Mucosa of descending colon (tissue), 3 donors: ENCODE results near the gene S100A4. TPM values are rescaled to one million over a fixed set of nuclear protein-coding genes. Genes with fewer than 3 reads are reported as not detected.
"Not testable (repeated sequence)": the region's sequence is repeated elsewhere in the genome, so short reads cannot be mapped to it uniquely, and the experiment has no call there.

Source experiments
- ATAC-seq: fragments of 200-7000 bp; cut with Tn5 transposase; one replicate; pipeline ENCODE4 v1.9.1; 2020; ENCODE audit warnings: mild to moderate bottlenecking, moderate library complexity
- DNase-seq, 3 donors: peaks; one replicate each; pipeline ENCODE4 v3.0.0-alpha.2; 2020
- H3K36me3 ChIP-seq: fragments of 200-600 bp; one replicate; pipeline ENCODE4 v1.8.0; 2021; ENCODE audit warnings: low read depth, mild to moderate bottlenecking
- H3K4me1 ChIP-seq: fragments of 200-600 bp; one replicate; pipeline ENCODE4 v1.8.0; 2021; ENCODE audit warnings: low read depth, mild to moderate bottlenecking
- H3K4me3 ChIP-seq: fragments of 200-600 bp; one replicate; pipeline ENCODE4 v1.8.0; 2021; ENCODE audit warnings: mild to moderate bottlenecking
- H3K9me3 ChIP-seq: fragments of 200-600 bp; one replicate; pipeline ENCODE4 v1.8.0; 2021; ENCODE audit warnings: mild to moderate bottlenecking
- intact Hi-C, 2 donors: fragments of 100-400 bp; cut with DNase I in 1 of 2; cut with micrococcal nuclease in 1 of 2; formaldehyde crosslinking; loops; one replicate each; pipeline versions ENCODE4 v1.11.0 to v1.11.1; 2022; cut with DNase I, micrococcal nuclease
- total RNA-seq, 3 donors: library from RNA; stranded (reverse); fragmentation: NEBNext Ultra II Directional in 2 of 3; extraction: Animal tissue kit (Norgen Biotek cat#: 25700) in 2 of 3; gene quantifications; one replicate each; pipeline versions ENCODE4 v1.2.1 to v1.2.4, GENCODE V29; 2021 to 2023
- TF ChIP-seq, protein P1 (sequence below): fragments of 200-600 bp; IDR thresholded peaks from one replicate; pipeline ENCODE4 v1.8.0; 2022; ENCODE audit warnings: antibody characterized with exemption, mild to moderate bottlenecking
- donor health status: DM: no; HTN: no; CAD: no; lungs with moderate emphysema.
- donor health status: DM: no; HTN: no; CAD: no.
- donor health status: DM: no; HTN: yes; CAD: no.

Gene S100A4
- total RNA-seq, 3 donors from 2014 or later, result 28.9 to 176 (median 141) TPM

DNA sequence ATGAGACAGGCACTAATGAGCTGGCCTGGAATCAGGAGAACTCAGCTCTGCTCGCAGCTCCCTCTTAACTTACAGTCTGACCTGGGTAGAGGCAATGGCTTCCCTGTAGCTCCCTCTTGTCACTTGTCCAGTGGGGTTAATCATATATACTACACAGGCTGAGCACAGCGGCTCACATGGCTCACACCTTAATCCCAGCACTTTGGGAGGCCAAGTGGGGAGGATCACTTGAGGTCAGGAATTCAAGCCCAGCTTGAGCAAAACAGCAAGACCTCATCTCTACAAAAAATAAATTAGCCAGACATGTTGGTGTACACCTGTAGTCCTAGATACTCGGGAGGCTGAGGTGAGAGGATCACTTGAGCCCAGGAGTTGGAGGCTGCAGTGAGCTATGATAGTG, 14.0 kb downstream of the S100A4 start:
- no peak for ATAC-seq
- intact Hi-C loops, result loop anchor here (5.0 kb wide), 1 partner anchor 36 kb away; the partner anchor contains the start of gene S100A2 (in 2 of the 2)

DNA sequence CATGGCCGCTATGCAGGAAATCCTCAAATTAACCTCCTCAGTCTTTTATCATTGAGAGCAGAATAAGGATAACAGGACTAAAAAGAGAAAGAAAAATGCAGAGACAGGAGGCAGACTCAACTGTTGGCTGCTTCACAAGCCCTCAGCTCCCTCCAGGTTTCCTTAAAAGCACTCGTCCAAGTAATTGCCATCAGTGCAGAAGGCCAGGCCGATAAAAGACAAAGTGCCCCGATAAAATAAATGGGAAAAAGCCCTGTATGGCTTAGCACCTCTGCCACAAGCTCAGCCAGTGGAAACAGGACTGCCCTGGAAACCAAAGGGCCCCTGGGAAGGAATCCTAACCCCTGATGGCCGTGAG, 17.9 kb downstream of the S100A4 start:
- ATAC-seq (no peak), DNase-seq (peak in 1 of 3 donors; percentile 1)
- Histone ChIP-seq H3K4me1 (peaks cover 10% of the 10 kb centered on the region), H3K9me3 (no peaks in the 10 kb centered on the region), H3K4me3 (no peak overlapping the region), H3K36me3 (no peaks in the 10 kb centered on the region)
- intact Hi-C loops, result no loop called here
- TF ChIP-seq, protein P1, sequence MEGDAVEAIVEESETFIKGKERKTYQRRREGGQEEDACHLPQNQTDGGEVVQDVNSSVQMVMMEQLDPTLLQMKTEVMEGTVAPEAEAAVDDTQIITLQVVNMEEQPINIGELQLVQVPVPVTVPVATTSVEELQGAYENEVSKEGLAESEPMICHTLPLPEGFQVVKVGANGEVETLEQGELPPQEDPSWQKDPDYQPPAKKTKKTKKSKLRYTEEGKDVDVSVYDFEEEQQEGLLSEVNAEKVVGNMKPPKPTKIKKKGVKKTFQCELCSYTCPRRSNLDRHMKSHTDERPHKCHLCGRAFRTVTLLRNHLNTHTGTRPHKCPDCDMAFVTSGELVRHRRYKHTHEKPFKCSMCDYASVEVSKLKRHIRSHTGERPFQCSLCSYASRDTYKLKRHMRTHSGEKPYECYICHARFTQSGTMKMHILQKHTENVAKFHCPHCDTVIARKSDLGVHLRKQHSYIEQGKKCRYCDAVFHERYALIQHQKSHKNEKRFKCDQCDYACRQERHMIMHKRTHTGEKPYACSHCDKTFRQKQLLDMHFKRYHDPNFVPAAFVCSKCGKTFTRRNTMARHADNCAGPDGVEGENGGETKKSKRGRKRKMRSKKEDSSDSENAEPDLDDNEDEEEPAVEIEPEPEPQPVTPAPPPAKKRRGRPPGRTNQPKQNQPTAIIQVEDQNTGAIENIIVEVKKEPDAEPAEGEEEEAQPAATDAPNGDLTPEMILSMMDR, result no peak

More for the DNA sequence above, 14.0 kb downstream of the S100A4 start:
- TF ChIP-seq, protein P1, result no peak
- DNase-seq, result peak in 1 of 3 donors; percentile 21
- Histone ChIP-seq H3K4me3 (no peak overlapping the region), H3K36me3 (no peaks in the 10 kb centered on the region), H3K4me1 (peaks cover 38% of the 10 kb centered on the region), H3K9me3 (no peaks in the 10 kb centered on the region)

DNA sequence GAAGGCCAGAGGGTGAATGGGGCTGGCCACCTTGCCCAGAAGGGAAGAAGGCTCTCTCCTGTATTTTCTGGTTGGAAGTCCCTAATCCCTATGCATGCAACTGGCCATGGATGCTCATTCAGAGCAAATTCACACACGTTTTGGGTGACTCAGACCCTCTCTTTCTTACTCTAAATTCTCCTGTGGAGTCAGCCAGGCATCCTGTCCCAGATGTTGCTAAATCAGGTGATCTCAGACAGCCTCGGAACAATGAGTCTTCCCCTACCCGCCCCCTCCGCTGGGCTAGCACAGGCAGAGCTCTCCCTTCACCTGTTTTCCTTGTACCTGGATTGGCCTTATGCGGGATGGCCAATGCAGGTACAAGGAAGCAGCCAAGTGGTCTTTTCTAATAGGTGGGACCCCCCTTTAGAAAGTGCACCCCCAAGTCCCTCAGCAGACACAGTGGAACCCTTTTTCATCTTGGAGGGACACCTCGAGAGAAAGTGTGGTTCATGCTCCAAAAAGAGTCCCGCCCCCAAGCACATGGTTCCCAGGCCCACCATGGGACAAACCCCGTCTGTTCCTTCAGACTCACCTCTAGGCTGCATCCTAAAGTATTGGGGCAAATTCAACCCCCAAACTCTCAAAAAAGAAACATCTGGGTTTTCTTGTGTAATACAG, 18.5 kb downstream of the S100A4 start:
- intact Hi-C loops, result no loop called here
- Histone ChIP-seq H3K36me3 (no peaks in the 10 kb centered on the region), H3K4me3 (no peak overlapping the region), H3K9me3 (no peaks in the 10 kb centered on the region), H3K4me1 (peaks cover 7% of the 10 kb centered on the region)
- DNase-seq (peak in 1 of 3 donors; percentile 6), ATAC-seq (no peak)
- TF ChIP-seq, protein P1, result no peak

DNA sequence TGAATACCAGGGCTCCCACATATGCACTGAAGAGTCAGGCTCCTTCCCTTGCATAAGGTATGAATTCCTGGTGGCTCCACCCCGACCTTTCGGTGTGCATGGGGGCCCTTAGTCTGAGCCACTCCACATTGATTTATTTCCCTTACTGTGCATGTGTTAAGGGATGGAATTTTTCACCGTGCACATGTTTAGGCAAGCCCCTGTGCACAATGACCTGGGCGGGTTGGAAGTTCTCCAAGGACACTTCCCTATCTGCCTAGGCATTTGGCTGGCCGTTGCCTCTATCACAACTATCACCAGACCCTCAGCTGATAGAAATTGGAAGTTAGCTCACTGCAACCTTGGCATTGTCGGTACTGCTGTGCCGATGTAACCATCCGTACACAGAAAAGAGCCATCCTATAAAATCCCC, 19.5 kb downstream of the S100A4 start:
- Histone ChIP-seq H3K4me1 (no peaks in the 10 kb centered on the region), H3K36me3 (no peaks in the 10 kb centered on the region), H3K4me3 (no peak overlapping the region), H3K9me3 (no peaks in the 10 kb centered on the region)
- DNase-seq (peak in 1 of 3 donors; percentile 25), ATAC-seq (peak; percentile 43)
- TF ChIP-seq, protein P1, result no peak
- intact Hi-C loops, result no loop called here

DNA sequence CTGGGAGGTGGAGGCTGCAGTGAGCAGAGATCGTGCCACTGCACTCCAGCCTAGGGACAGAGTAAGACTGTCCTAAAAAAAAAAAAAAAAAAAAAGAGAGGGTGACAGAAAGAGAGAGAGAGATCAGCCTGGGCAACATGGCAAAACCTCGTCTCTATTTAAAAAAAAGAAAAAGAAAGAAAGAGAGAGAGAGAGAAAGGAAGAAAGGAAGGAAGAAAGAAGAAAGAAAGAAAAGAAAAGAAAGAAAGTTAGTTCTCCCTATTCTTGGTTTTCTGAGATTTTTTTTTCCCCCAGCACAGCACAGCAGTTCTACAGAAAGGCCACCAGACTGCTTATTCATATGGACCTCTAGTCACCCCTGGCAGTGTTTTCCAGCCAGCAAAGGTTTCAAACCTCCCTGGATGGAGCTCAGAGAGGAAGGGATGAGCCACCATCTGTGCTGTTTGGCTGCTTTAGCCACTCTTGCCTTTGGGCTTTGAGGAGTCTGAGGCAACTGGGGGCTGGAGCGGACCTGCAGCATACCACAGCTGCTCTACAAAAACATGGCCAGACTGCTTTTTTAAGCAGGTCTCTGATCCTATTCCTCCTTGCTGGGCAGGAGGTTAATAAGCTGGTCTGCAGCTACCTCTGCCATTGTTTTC, 20.4 kb downstream of the S100A4 start:
- Histone ChIP-seq H3K4me3 (no peak overlapping the region), H3K36me3 (no peaks in the 10 kb centered on the region), H3K4me1 (peaks cover 7% of the 10 kb centered on the region), H3K9me3 (no peaks in the 10 kb centered on the region)
- DNase-seq (peak in 1 of 3 donors; percentile 19), ATAC-seq (no peak)
- intact Hi-C loops, result no loop called here
- TF ChIP-seq, protein P1, result no peak

DNA sequence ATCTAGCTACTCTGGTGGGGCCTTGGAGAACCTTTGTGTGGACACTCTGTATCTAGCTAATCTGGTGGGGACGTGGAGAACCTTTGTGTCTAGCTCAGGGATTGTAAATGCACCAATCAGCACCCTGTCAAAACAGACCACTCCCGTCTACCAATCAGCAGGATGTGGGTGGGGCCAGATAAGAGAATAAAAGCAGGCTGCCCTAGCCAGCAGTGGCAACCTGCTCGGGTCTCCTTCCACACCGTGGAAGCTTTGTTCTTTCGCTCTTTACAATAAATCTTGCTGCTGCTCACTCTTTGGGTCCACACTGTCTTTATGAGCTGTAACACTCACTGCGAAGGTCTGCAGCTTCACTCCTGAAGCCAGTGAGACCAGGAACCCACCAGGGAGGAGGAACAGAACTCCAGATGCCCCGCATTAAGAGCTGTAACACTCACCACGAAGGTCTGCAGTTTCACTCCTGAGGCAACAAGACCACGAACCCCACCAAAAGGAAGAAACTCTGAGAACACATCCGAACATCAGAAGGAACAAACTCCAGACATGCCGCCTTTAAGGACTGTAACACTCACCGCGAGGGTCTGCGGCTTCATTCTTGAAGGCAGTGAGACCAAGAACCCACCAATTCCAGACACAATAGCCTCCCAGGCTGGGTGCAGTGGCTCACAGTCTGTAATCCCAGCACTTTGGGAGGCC, 23.1 kb downstream of the S100A4 start:
- DNase-seq, intact Hi-C loops, ATAC-seq: not testable (repeated sequence)

DNA sequence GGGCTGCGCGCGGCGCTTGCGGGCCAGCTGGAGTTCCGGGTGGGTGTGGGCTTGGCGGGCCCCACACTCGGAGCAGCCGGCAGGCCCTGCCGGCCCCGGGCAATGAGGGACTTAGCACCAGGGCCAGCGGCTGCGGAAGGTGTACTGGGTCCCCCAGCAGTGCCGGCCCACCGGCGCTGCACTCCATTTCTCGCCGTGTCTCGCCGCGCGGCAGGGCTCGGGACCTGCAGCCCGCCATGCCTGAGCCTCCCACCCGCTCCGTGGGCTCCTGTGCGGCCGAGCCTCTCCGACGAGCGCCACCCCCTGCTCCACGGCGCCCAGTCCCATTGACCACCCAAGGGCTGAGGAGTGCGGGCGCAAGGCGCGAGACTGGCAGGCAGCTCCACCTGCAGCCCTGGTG, 23.8 kb downstream of the S100A4 start:
- intact Hi-C loops, H3K36me3 ChIP-seq, H3K9me3 ChIP-seq, DNase-seq, H3K4me3 ChIP-seq, ATAC-seq, H3K4me1 ChIP-seq: not testable (repeated sequence)

More for the DNA sequence above, 23.1 kb downstream of the S100A4 start:
- not testable (repeated sequence) for H3K4me3 ChIP-seq, H3K36me3 ChIP-seq, H3K4me1 ChIP-seq, H3K9me3 ChIP-seq
